Measurements from ENCODE around the gene SPRYD3.

The SPRYD3 gene

GRCh38 chr12:53101266-53101665 lies 22.1 kb upstream of the SPRYD3 start:
- H3K4me3 ChIP-seq (ENCODE audit: low read length): no peak overlapping the region
- no peak for TF ChIP-seq CTCF (IDR thresholded peaks at IDR 0.05; ENCODE audit: insufficient read depth, low read depth, low read length, missing control alignments)
- DNase-seq (ENCODE audit: low read depth): no peak

DNA sequence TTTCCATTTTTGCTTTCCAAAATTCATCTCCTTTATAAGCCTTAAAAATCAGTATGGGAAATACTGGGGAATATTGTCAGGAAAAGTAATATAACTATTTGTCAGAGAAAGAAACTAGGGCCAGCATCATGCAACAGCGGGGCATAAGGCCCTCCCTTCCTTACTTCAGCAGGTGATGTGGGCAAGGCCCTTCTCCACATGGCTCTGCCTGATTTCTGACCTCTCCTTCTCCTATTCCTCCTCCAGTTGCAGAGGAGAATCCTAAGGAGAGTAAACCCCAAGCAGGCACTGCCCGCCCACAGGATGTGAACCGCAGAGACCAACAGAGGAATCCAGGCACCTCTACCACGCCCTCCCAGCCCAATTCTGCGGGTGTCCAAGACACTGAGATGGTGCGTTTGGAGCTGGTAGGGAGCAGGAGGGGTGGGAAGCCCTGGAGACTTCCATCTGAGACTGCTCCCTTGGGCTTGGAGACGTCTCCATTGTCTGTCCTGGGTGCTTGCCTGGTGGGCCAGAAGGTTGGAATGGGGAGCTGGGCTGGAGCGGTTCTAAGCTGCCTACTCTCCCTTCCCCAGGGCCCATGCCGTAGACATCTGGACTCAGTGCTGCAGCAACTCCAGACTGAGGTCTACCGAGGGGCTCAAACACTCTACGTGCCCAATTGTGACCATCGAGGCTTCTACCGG lies 21.4 kb upstream of the SPRYD3 start:
- TF ChIP-seq CTCF (IDR thresholded peaks at IDR 0.05; ENCODE audit: insufficient read depth, low read depth, low read length, missing control alignments): no peak
- H3K4me3 ChIP-seq (ENCODE audit: low read length): no peak overlapping the region
- no peak for DNase-seq (ENCODE audit: low read depth)

GRCh38 chr12:53099071-53099882 lies 20.1 kb upstream of the SPRYD3 start:
- peak; percentile 96 for TF ChIP-seq CTCF (IDR thresholded peaks at IDR 0.05; ENCODE audit: insufficient read depth, low read depth, low read length, missing control alignments)
- H3K4me3 ChIP-seq (ENCODE audit: low read length): no peak overlapping the region
- peak; percentile 78 for DNase-seq (ENCODE audit: low read depth)

GRCh38 chr12:53098354-53098981 lies 19.3 kb upstream of the SPRYD3 start:
- peak; percentile 72 for DNase-seq (ENCODE audit: low read depth)
- H3K4me3 ChIP-seq (ENCODE audit: low read length): peak overlapping the region; percentile 42
- TF ChIP-seq CTCF (IDR thresholded peaks at IDR 0.05; ENCODE audit: insufficient read depth, low read depth, low read length, missing control alignments): no peak

DNA sequence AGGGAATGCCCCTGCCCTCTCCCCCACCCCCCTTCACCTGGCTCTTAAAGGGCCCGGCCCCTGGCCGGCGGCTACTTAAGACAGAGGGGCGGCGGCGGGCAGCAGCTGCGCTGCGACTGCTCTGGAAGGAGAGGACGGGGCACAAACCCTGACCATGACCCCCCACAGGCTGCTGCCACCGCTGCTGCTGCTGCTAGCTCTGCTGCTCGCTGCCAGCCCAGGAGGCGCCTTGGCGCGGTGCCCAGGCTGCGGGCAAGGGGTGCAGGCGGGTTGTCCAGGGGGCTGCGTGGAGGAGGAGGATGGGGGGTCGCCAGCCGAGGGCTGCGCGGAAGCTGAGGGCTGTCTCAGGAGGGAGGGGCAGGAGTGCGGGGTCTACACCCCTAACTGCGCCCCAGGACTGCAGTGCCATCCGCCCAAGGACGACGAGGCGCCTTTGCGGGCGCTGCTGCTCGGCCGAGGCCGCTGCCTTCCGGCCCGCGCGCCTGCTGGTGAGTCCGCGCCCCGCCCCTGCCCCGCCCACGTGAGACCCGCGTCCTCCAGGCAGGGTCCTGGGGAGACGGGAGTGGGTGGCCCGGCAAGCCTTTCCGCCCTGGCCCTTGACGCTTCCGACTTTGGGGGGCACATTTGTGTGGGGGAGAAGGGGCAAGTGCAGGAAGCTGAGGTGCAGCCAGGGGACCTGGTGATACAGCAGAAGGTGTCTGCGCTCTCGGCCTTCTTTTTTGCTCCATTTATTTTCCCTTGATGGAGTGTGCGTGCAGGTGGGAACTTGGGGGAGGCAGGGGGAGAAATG lies 18.6 kb upstream of the SPRYD3 start, which contains the start of gene IGFBP6:
Gene IGFBP6, plus strand, starts transcription at position 104 of the 790 bp plus-strand sequence. Its CDS starts 51 bp downstream, at position 155.
- peak within 1 kb of the TSS; percentile 42 for H3K4me3 ChIP-seq (ENCODE audit: low read length)
- peak; percentile 47 for DNase-seq (ENCODE audit: low read depth)
- peak; percentile 3 for TF ChIP-seq CTCF (IDR thresholded peaks at IDR 0.05; ENCODE audit: insufficient read depth, low read depth, low read length, missing control alignments)

DNA sequence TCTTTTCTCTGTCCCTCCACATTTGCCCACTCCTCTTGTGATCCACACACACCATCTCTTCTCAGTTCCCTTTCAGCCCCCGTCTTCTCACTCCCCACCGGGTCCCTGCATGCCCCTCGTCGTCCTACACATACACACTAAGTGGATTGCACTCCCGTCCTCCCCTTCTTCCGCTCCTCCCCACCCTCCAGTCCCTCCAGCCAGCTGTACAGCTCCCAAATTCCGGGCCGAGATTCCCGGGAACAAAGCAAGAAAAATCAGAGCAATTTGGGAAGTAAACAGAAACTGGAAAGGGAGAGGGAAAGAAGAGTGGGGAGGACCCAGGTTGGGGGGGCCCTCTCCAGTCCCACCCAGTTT lies 18.0 kb upstream of the SPRYD3 start:
- no peak for DNase-seq (ENCODE audit: low read depth)

More for the DNA sequence above, 18.0 kb upstream of the SPRYD3 start:
- TF ChIP-seq CTCF (IDR thresholded peaks at IDR 0.05; ENCODE audit: insufficient read depth, low read depth, low read length, missing control alignments): no peak
- H3K4me3 ChIP-seq (ENCODE audit: low read length): peak overlapping the region; percentile 42
